ENCODE data around the gene ZNF438.

The ZNF438 gene

DNA sequence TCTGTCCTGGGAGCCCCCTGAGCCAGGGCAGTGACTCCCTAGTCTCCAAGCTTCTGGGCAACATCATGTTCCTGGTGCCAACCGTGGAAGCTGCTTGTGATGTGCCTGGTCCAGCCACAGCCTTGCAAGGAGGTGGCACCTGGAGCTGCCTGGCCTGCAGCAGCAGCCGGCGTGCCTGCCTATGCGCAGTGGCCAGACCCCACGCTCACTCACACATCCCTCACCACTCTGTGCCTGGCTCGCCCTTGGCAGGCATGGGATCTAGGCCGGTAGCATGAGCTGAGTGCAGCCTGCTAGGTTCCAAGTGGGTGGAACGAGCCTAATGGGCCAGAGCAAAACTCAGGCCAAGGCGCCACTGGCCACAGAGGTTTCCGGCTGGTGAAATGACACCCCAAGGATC is 184.0 kb downstream of the ZNF438 start:
- DNase-seq (ENCODE audit: low read depth): no peak

DNA sequence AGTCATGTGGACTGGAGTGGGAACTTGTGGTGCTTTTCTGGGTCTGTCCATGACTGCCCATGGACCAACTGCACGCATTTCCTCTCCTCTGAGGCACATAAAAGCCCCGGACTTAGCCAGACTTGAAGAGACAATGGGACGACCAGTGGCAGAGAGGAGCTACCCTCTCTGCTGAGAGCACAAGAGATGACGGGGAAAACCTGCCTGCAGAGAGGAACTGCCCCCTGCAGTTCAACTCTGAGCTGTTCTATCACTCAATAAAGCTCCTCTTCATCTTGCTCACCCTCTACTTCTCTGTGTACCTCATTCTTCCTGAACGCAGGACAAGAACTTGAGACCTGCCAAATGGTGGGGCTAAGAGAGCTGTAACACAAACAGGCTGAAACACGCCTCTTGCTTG is 184.5 kb downstream of the ZNF438 start:
- no peak for DNase-seq (ENCODE audit: low read depth)

DNA sequence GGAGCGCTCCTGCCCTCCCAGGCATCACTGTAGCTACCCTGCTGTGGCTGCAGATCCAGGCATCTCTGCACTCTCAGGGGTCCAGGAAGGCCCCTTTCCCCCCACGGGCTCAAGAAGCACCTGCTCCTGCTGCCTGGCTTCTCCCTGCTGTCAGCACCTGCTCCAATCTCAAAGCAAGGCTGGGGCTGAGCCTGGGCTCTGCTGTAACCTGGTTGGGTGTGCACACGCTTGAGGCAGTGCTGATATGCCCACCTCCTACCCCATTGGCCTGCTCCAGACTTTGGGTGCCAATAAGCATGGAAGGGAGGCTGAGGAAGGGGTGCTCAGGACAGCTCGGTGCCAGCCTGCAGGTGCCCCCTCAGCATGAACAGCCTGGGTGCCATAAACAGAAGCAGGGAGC is 185.0 kb downstream of the ZNF438 start:
- no peak for DNase-seq (ENCODE audit: low read depth)

DNA sequence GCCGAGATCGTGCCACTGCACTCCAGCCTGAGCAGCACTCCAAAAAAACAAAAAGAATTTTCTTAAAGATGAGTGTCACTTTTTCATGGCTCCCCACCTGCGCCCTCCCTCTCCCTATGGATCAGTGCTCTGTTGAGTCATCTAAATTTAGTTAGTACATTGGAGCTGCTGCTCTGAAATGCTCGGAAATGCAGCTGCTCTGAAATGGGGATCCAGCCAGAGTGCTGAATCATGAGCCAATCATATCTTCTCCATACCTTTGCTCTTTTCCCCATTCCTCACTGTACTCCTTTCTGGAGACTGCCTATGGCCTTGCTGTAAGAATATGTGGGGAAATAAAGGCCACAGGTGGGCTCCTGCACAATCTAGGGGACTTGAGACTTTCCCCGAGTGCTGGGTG is 188.8 kb downstream of the ZNF438 start:
- DNase-seq (ENCODE audit: low read depth): no peak

DNA sequence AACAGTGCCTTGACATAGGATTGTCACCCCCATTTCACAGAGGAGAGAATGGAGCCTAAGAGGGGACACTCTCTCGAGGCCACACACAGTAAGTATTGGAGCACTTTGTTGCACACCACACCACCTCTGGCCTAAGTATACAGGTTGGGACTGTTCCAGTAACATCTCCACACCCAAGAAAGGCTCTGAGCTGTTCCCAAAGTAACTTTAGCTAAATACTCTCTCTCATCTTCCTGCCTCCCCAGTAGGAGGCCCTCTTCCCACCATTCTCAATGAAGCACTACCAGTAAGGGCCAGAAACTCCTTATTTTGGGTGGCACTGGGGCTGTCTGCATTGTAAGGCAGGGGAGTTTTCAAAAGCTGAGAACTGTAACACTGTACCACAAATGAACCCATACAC is 189.5 kb downstream of the ZNF438 start:
- DNase-seq (ENCODE audit: low read depth): no peak

DNA sequence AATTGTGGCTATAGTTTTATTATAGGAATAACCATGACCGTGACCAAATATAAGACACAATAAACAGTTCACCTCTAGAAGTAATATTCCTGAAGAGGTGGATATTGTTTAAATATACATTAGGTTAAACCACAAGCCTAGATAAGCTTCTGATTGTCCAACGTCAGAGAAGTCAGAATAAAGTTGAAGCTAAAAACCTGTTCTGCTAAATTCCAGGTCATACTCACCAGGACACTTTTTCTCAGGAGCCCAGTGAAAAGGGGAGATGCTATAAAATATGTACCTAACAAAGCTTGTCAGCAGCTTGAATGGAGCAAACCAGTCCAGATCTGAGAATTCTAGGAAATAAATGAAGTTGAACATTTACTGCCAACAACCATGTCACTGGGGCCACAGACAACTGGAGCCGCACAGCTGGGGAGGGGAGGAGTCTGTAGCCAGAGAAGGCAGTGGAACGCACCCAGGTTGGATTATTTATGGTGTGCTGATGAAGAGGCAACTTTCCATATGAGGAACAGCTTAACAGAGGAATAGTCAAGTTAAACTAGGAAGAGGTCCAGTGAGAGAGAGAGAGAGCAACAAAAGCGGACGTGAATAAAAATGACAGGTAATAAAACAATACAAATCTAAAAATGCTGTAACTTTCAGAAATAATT is 191.1 kb downstream of the ZNF438 start:
- no peak for DNase-seq (ENCODE audit: low read depth)

DNA sequence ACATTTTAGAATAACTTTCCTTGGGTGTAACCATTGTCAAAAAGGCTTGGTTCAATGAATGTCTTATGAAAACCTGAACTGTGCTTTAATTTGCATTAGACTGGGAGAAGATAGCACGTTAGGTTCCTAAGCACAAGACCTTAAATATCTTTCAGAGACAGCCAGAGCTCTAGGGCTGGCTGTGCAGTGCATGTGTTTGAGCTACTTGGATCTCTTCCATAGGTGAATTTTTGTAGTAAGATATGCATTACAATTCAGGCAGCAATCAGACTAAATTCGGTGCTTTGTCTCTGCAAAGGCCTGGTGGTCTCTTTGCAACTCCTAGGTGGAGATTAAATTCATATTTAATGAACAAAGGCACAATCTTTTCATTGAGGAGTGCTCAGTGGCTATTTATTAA is 192.0 kb downstream of the ZNF438 start:
- no peak for DNase-seq (ENCODE audit: low read depth)

DNA sequence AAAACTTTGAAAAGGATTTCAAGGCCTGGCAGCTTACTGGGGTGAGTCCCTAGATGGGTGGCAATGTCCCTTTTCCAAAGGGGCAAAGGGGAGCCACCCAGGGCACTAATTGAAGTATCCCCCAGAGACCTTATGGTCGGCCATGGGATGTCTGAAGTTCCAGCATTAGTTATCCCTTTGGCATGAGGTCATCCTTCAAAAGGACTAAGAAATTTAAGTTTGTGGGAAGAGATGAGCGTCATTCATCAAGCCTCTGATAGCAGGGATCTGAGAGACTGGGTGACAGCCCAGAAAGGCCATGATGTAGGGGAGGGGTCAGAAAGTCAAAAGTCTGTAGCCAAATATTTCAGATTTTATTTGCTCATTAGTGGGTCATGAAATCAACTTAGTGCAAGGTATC is 195.3 kb downstream of the ZNF438 start:
- DNase-seq (ENCODE audit: low read depth): no peak

DNA sequence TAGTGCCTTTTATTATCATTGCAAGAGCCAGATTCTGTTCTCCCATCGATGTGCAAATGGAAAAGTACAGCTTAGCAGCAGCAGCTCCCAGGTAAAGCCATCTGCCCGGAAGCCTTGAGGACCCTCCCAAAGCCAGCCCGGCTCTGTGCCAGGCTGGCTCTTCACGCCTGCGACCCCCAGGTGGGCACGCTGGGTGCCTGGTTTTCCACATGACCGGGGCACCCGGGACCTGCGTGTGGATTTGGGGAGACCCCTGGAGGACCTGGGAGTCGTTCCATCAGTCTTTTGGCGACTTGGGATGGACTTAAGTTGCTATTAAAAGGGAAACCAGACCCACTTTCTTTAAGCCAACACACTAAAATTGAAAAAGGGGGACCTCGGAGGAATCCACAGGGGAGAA is 196.5 kb downstream of the ZNF438 start:
- no peak for DNase-seq (ENCODE audit: low read depth)

DNA sequence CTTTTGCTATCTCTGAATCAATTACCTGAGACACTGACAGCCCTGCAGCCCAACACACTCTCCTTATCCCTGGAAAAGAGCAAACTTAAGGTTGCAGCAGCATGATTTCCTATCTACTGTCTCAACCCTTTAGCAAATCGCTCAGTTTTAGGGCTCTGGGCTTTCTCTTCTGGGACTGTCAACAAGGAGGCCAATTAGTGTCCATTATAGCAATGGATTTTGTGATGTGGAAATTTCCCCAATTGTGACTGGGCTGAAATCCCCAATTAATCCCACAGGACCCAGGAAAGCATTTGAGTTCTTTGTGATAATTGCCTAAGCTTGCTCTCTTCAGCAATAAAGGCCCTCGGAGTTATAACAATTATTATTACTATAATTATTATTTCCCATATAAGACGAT is 197.0 kb downstream of the ZNF438 start:
- no peak for DNase-seq (ENCODE audit: low read depth)

DNA sequence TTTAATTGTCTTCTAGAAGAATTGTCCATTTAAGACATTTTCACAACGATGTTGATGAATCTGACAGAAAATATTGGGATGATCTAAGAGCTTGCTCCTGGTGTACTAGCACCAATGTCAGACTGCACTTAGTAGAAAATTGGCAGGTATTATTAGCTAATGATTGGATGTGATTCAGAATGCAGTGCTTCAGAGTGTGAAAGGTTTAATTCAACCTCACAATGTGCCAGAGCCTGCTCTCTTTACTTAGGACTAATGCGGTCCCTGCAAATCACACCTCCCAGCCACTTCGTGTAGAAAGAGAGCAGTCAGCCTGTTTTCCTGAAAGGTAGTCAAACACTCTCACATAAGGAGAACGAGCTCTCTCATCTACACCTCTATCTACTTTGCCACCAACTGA is 197.5 kb downstream of the ZNF438 start:
- DNase-seq (ENCODE audit: low read depth): no peak

DNA sequence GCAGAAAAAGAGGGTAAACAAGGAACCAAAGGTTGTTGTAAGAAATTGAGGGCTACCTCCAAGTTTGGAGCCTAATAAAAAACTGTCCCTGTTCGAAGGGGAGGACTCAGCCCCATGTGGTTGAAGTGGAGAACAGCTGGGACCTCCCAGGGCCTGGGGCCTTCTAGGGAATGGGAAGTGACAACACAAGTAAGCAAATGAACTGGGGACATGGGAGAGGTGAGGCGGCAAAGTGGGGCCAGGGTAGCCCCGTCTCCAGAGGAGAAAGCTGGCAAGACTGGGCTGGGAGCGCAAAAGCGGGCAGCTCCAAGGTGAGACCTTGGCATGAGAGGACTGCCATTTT is 198.1 kb downstream of the ZNF438 start:
- DNase-seq (ENCODE audit: low read depth): no peak

DNA sequence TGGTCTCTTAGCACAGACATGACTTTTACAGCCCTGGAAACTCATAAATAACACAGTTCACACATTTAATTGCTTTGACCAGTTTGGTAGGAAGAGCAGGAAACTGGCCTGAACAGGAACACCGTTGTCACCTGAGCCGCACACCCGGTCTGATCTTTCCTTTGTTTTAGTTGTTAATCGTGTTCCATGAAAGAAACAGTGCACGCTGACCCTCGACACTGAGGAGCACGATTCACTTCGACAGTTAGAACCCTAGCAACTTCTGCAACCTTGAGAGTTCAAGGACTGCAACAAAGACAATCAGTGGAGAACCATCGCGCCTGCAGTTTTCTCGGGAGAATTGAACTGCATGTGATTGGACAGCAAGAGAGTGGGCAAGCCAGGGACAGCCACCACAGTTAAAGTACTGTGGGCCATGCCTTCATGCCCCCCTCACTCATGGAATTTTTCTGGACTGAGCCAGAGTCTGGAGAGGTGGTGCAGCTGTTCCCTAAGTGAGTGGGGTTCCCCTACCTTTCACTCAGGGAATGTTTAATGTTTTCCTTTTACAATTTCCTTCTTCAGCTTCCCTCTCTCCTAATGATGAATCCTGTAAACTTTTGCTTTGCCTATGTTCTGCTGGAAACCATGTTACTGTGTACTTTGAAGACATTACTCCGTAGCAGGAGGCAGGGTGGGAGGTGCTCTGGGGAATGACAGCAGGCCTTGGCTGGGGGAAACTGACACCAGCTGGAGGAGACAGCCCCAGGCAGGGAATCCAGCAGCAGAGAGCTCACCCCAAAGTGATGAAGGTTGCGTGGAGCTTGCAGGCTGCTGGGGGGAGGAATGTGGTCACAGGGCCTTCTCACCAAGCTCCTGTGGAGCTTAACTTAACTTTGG is 198.7 kb downstream of the ZNF438 start:
- no peak for DNase-seq (ENCODE audit: low read depth)

DNA sequence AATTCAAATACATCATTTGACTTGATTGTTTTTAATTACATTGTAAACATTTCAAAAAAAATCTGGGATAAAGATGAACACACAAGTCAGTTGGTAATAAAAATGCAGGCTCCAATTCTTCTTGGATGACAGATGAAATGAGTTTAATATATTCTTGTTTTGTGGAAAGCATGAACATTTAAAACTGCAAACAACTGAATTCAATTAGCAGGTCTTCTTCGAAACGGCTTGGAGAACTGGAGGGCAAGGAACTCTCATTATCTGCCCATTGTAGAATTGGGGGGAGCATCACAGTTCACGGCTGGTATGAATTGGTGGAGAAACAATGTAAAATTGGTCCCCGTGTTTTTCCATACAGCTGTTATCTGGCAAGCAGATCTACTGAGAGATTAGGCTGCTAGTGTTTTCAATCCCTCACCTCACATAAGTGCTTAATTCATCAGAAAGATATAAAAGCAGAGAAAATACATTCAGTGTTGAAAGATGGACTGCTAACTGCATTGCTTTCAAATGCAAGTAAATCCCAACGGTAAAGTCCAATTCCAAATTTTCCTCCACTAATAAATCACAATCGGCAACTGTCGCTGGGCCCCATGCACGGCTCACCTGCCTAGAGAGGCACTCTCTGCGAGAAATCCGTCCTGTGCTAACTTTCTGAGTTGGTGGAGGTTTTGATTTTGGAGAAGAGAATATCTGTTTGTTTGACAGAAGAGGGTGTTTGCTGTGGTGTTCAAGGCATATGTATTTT is 199.5 kb downstream of the ZNF438 start:
- DNase-seq (ENCODE audit: low read depth): no peak

DNA sequence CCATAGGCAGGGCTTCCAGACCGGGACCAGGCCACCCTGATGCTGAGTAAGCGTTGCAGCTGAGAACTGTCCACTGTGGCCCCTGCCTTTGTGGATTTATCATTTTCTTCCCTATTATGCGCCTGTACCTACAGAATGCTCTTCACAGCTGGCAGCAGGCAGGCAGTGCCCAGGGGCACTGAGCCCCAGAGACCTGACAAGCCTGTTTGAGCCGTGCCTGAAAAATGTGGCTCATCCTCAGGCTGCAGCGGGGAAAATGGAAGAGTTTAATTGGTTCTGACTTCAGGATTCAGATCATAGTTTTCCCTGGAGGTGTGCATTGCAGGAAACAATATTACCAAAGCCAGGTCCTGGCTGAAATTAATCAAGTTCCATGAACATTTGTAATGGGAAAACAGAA is 200.2 kb downstream of the ZNF438 start:
- no peak for DNase-seq (ENCODE audit: low read depth)

DNA sequence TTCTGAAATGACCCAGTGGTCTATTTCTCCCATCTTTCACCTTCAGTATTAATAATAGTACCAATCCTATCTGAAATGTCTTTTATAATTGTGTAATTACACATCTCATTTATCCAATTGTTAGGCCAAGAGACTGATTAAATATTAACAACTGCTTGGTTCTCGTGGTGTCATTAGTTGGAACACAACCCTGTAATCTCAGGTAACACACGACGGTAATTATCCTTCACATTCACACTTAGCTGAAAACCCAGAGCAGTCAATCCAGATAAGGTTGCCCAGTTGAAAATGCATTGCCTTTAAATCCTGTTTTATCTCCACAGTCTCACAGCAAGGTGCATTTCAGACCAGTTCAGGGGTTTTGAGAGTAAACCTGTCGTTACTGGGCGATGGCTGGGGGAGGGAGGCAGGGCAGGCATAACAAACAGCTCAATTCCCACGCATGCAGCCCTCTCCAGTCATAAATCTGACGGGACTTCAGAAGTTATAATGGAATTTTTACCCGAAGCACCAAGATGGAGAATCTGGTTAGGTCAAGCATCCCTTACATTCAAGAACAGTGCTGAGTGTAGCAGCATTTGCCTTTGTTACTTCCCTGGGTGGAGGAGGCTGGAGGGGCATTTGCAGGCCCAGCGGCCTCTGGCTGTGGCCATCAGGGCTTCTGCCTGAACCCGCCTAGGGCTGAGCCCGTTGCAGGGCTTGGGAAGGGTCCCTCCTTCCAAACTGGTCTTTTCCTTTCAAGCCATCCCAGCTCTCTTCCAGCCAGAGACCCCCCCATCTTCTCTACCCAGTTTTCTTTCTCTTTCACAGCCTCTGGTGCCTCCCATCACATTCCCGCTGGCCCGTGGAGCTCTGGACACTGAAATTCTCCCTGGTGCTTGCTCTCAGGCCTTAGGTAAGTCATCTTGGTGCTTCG is 201.1 kb downstream of the ZNF438 start:
- DNase-seq (ENCODE audit: low read depth): no peak

DNA sequence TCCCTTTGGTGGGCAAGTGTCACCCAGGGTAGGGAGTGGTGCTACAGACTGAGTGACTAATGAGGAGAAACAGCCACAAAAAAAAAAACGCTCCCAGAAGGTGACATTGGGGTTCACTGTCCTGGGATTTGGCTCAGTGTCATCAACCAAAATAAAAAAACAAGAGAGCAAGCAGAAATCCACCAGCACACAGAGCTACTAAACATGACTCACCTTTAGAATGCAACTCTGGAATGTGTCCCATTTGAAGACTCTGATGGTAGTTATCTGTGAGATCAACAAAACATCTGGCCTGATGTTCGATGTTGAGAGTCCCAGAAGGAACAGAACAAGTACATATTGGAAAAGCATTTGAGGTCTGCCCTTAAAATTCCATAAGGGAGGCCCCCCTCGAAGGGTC is 201.8 kb downstream of the ZNF438 start:
- DNase-seq (ENCODE audit: low read depth): no peak

DNA sequence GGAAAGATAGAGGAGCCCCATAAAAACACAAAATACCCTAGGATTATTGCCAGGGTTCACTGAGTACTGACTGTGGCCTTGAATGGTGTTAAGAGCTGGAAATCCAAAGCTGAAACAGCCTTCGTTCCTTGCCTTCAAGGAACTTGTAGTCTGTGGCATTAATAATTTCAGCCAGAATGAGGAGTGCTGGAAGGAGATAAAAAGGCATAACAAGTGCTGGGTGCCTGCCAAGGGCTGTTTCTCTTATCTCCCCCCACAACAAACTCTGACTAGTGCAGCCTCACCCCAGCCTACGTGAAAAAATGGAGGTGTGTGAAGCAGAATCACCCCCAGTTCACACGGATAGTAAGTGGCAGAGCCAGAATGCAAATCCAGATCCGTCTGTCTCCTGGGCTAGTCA is 203.0 kb downstream of the ZNF438 start:
- no peak for DNase-seq (ENCODE audit: low read depth)

DNA sequence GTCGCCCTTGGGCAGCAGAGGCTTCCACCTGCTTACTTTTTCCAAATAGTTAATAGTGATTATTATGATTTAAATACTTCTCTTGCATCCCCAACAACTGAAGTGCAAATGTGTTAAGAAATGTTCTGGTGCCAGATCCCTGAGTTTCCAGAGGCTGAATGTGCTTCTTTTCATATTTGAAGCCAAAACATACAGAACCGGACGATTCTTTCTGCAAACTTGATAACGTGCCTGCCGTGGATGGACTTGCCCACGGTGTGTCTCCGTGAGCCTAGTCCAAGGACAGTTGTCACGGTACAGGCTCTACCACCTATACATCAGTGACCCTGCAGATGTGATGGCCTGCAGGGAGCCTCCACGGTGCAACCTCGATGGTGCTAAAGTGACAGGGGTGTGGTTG is 203.5 kb downstream of the ZNF438 start:
- DNase-seq (ENCODE audit: low read depth): no peak

DNA sequence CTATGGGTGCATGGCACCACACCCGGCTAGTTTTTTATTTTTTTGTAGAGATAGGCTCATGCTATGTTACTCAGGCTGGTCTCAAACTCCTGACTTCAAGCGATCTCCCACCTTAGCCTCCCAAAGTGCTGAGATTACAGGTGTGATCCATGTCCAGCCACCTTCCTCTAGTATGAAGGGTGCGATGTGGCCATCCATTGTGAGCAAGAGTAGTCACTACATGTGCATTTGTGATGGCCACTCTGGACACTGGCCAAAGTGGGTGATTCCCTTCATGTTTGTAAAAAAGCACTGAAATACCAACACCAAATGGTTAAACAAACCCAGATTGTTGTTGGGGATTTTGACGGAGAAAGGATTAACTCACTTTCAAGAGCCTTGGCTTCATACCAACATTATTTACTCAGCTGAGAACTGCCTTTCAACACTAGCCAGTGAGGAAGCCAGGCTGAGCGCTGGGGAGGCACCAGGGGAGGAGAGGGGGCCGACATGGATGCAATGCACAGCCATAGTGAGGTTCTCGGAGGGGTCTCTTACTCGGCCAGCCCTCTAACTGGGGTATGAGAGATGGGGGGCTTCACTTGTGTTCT is 204.0 kb downstream of the ZNF438 start:
- DNase-seq (ENCODE audit: low read depth): no peak

DNA sequence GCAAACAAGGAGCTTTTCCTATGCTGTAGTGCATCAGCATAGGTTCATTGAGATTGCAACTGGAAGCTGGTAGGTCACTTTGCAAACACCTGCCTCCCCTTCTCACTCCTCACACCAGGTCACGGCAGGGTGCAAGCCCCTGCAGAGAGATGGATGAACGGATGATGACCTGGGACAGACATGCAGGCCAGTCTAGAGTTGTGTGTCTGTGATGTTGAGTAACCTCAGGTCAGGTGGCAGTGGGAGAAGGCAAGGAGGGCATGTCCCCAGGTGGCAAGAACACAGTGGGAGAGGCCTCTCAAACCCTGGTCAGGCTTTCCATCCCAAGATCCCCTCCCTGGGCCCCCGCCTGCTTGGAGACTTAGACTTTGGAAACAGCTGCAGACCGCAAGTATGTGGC is 205.0 kb downstream of the ZNF438 start:
- DNase-seq (ENCODE audit: low read depth): no peak

DNA sequence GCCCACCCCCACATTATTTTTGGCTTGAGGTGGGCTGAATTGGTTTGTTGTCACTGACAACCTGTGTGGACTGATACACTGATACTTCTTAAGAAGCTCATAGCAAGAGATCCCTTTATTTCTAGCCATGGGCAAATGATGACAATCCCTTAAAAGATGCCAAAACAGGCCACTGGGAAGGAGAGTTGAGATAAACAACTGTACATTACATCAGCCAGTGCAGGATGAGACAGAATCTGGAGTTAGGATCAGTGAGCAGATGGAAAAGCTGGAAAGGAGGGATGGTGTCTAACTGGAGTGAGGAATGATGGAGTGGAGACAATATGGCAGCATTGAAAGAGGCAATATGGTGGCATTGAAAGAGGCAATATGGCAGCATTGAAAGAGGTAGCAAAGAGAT is 206.2 kb downstream of the ZNF438 start:
- no peak for DNase-seq (ENCODE audit: low read depth)
